NT2/D1 (cell line): Measurements from ENCODE around the gene DCC.

Experiments used
- SUZ12 ChIP-seq: IDR thresholded peaks from 2 replicates; pipeline ENCODE4 v1.6.1; 2011; ENCODE audit not compliant: insufficient read length, insufficient read depth; ENCODE audit errors: extremely low read depth
- YY1 ChIP-seq: IDR thresholded peaks from 2 replicates; pipeline ENCODE4 v1.6.1; 2011; ENCODE audit not compliant: insufficient read length, insufficient read depth
- ZNF274 ChIP-seq: IDR thresholded peaks from 2 replicates; pipeline ENCODE4 v1.6.1; 2011; ENCODE audit warnings: mild to moderate bottlenecking, low read depth, low read length

DNA sequence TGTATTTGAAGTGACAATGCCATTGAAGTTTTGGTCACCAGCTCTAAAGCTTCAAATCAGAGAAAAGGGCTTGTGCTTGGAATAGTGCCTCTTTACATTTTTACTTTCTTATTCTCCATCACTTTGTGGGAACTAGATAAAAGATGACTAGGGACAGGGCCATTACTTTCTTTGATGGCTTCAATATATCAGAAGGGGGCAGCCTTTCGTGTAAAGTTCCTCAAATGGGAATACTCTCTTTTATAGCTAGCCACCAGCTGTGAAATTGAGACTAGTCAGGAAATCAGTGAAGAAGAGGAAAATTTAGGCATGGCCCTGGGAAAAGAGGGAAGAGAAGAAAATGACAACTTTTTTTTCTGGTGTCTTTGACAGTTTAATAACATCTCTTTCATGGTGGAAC is 242.5 kb downstream of the DCC start:
- TF ChIP-seq SUZ12 (no peak), ZNF274 (no peak), YY1 (no peak)
